Osteoblast (primary cell): Measurements from ENCODE around the gene BATF2. TPM values are rescaled to one million over a fixed set of nuclear protein-coding genes. Genes with fewer than 3 reads are reported as not detected.
"Not testable (repeated sequence)": the region's sequence is repeated elsewhere in the genome, so short reads cannot be mapped to it uniquely, and the experiment has no call there.

Experiments used
- DNase-seq: peaks from one replicate; pipeline ENCODE4 v3.0.0; 2011; ENCODE audit warnings: low spot score, mixed read lengths; ENCODE audit not compliant: insufficient read length; ENCODE audit errors: missing footprints
- H2AFZ ChIP-seq: 2 replicates; pipeline ENCODE4 v1.6.0; 2011; ENCODE audit warnings: mild to moderate bottlenecking, low read length
- H3K27ac ChIP-seq: 2 replicates; pipeline ENCODE4 v1.5.1; 2011; ENCODE audit warnings: mild to moderate bottlenecking, low read depth, low read length, moderate library complexity
- H3K27me3 ChIP-seq: 2 replicates; pipeline ENCODE4 v1.6.0; 2012; ENCODE audit warnings: mild to moderate bottlenecking, control low read depth, inconsistent platforms, low read length, moderate library complexity; ENCODE audit not compliant: insufficient read depth
- H3K36me3 ChIP-seq: 2 replicates; pipeline ENCODE4 v1.5.1; 2011; ENCODE audit warnings: mild to moderate bottlenecking, low read length, control low read depth, moderate library complexity; ENCODE audit not compliant: insufficient read depth
- H3K4me1 ChIP-seq: 2 replicates; pipeline ENCODE4 v1.5.1; 2011; ENCODE audit warnings: mild to moderate bottlenecking, low read length, control low read depth, moderate library complexity; ENCODE audit not compliant: insufficient read depth
- H3K4me2 ChIP-seq: 2 replicates; pipeline ENCODE4 v1.6.0; 2011; ENCODE audit warnings: mild to moderate bottlenecking, low read length; ENCODE audit not compliant: insufficient read depth
- H3K4me3 ChIP-seq: fragments of 200-600 bp; sonication (generic); 3 replicates; pipeline ENCODE4 v1.5.1; 2012; ENCODE audit warnings: mild to moderate bottlenecking, low read length, inconsistent platforms; ENCODE audit not compliant: insufficient read depth
- H3K79me2 ChIP-seq: 2 replicates; pipeline ENCODE4 v1.6.0; 2012; ENCODE audit warnings: mild to moderate bottlenecking, low read length, control low read depth, inconsistent platforms; ENCODE audit not compliant: insufficient read depth
- H3K9me3 ChIP-seq: 2 replicates; pipeline ENCODE4 v1.5.1; 2011; ENCODE audit warnings: low read depth, low read length, control low read depth
- H4K20me1 ChIP-seq: 2 replicates; pipeline ENCODE4 v1.6.0; 2012; ENCODE audit warnings: mild to moderate bottlenecking, low read length, control low read depth; ENCODE audit not compliant: insufficient read depth
- CTCF ChIP-seq: IDR thresholded peaks from 2 replicates; pipeline ENCODE4 v1.5.1; 2011; ENCODE audit warnings: mild to moderate bottlenecking, low read depth, low read length, moderate library complexity; ENCODE audit errors: extremely low read depth
- total RNA-seq: library from RNA; depleted of rRNA; stranded (reverse); fragments of >200 nt; gene quantifications from 2 replicates; pipeline ENCODE4 v1.2.3, GENCODE V29; 2012

The BATF2 gene
- total RNA-seq, 1 donor = 1.4 TPM

DNA sequence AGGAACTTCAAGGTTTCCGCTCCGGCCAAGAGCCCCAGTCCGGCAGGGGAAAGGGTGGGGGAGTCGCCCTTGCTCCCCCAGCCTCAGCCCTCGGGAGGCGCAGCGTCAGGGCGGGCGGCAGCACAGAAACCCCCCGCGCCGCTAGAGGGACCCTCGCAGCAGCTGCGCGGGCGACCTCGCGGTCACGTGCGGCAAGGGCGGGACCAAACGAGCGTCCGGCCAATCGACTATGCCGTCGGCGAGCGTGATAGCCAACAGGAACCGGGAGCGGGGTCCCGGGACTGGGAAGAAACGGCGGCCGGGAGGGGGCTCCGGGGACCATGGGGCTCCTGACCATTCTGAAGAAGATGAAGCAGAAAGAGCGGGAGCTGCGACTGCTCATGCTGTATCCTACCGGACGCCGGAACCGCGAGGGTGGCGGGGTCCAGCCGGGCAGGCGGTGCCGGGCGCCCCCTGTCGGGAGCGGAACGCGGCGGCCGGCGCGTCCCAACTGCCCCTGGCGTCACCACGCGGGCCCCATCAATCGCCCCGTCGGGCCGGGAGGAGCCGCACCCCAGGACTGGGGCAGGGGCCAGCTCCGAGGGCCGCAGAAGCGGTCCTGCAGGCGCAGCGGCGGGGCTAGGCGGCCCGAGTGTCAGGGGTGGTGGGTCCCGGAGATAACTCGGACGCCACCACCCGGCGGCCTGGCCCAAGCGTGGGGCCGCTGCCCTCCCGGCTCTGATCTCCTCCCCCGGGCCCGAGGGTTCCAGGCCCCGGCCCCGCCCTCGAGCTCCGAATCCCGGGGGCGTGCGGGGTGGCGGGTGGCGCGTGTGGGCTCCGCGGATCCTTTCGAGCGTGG, 17.3 kb upstream of the BATF2 start, which contains the start of gene ARL2:
Gene ARL2 (plus strand): TSS at position 273 of the 838 bp plus-strand sequence. CDS start 48 bp downstream, at position 321.
- Histone ChIP-seq H4K20me1 (no peaks in the 10 kb centered on the region), H3K9me3 (no peaks in the 10 kb centered on the region), H3K27ac (peak within 1 kb of the TSS; percentile 97), H3K4me3 (peak within 1 kb of the TSS; percentile 96), H3K27me3 (no peaks in the 10 kb centered on the region), H3K36me3 (peaks cover 12% of the 10 kb centered on the region), H3K79me2 (peaks cover 15% of the 10 kb centered on the region), H3K4me2 (peak within 1 kb of the TSS; percentile 98), H3K4me1 (peaks cover 12% of the 10 kb centered on the region), H2AFZ (peak within 1 kb of the TSS; percentile 99)
- peak; percentile 99 for DNase-seq
- peak; percentile 60 for TF ChIP-seq CTCF

GRCh38 chr11:65013130-65013887, 16.5 kb upstream of the BATF2 start:
- H3K4me2 ChIP-seq = peak overlapping the region; percentile 98
- no peaks in the 10 kb centered on the region for H4K20me1 ChIP-seq
- peak; percentile 98 for DNase-seq
- no peaks in the 10 kb centered on the region for H3K27me3 ChIP-seq
- peak overlapping the region; percentile 99 for H2AFZ ChIP-seq
- peaks cover 12% of the 10 kb centered on the region for H3K4me1 ChIP-seq
- H3K27ac ChIP-seq = peak overlapping the region; percentile 97
- H3K79me2 ChIP-seq = peaks cover 15% of the 10 kb centered on the region
- no peaks in the 10 kb centered on the region for H3K9me3 ChIP-seq
- H3K4me3 ChIP-seq = peak overlapping the region; percentile 96
- peaks cover 6% of the 10 kb centered on the region for H3K36me3 ChIP-seq
- TF ChIP-seq CTCF = peak; percentile 69

GRCh38 chr11:65008873-65009272, 12.1 kb upstream of the BATF2 start:
- DNase-seq = no peak
- no peaks in the 10 kb centered on the region for H3K36me3 ChIP-seq
- H3K27ac ChIP-seq = no peak overlapping the region
- H3K4me2 ChIP-seq = no peak overlapping the region
- H3K79me2 ChIP-seq = no peaks in the 10 kb centered on the region
- no peak overlapping the region for H2AFZ ChIP-seq
- TF ChIP-seq CTCF = no peak
- no peak overlapping the region for H3K4me3 ChIP-seq
- H3K27me3 ChIP-seq = no peaks in the 10 kb centered on the region
- H3K9me3 ChIP-seq = no peaks in the 10 kb centered on the region
- peaks cover 21% of the 10 kb centered on the region for H3K4me1 ChIP-seq
- no peaks in the 10 kb centered on the region for H4K20me1 ChIP-seq

GRCh38 chr11:65008016-65008415, 11.2 kb upstream of the BATF2 start:
- Histone ChIP-seq H3K27me3 (no peaks in the 10 kb centered on the region), H3K4me3 (no peak overlapping the region), H4K20me1 (no peaks in the 10 kb centered on the region), H3K4me1 (peaks cover 13% of the 10 kb centered on the region), H3K27ac (peak overlapping the region; percentile 80), H3K36me3 (no peaks in the 10 kb centered on the region), H2AFZ (peak overlapping the region; percentile 60), H3K79me2 (no peaks in the 10 kb centered on the region), H3K4me2 (no peak overlapping the region), H3K9me3 (no peaks in the 10 kb centered on the region)
- no peak for DNase-seq
- no peak for TF ChIP-seq CTCF

DNA sequence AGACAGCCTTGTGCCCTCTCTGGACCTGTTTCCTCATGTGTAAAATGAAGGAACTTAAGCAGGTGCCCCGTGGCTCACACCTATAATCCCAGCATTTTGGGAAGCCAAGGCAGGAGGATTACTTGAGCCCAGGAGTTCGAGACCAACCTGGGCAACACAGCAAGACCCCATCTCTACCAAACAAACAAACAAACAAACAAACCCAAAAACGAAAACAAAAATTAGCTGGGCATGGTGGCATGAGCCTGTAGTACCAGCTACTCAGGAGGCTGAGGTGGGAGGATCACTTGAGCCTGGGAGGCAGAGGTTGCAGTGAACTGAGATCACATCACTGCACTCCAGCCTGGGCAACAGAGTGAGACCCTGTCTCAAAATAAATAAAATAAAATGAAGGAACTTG, 7.2 kb upstream of the BATF2 start:
- H3K9me3 ChIP-seq, H3K4me3 ChIP-seq, H3K4me2 ChIP-seq, H3K79me2 ChIP-seq, H3K36me3 ChIP-seq, H4K20me1 ChIP-seq, H3K27ac ChIP-seq, DNase-seq, H3K27me3 ChIP-seq, H2AFZ ChIP-seq: not testable (repeated sequence)
- peaks cover 13% of the 10 kb centered on the region for H3K4me1 ChIP-seq
